Tibial nerve (tissue), 4 donors: Measurements from ENCODE around the gene C1orf174. TPM values are rescaled to one million over a fixed set of nuclear protein-coding genes. Genes with fewer than 3 reads are reported as not detected.

Experiments
- DNase-seq, 2 donors: peaks; one replicate each; pipeline ENCODE4 v3.0.0-alpha.2; 2019; ENCODE audit warnings: low spot score in 2 of 2
- H3K27ac ChIP-seq, 4 donors: fragments of 200-600 bp; sonication (generic) in 3 of 4; one replicate each; pipeline ENCODE4 v1.5.1; 2017 to 2019; ENCODE audit warnings: mild to moderate bottlenecking in 1 of 4
- H3K27me3 ChIP-seq, 2 donors: fragments of 200-600 bp; sonication (generic) in 1 of 2; one replicate each; pipeline versions ENCODE4 v1.5.1 to v1.6.0; 2017 to 2019
- H3K36me3 ChIP-seq, 3 donors: fragments of 200-600 bp; sonication (generic); one replicate each; pipeline ENCODE4 v1.5.1; 2018 to 2019
- H3K4me1 ChIP-seq, 4 donors: fragments of 200-600 bp; sonication (generic) in 3 of 4; one replicate each; pipeline ENCODE4 v1.5.1; 2017 to 2019
- H3K4me3 ChIP-seq, 4 donors: fragments of 200-600 bp; sonication (generic) in 3 of 4; one replicate each; pipeline ENCODE4 v1.5.1; 2017 to 2019; ENCODE audit warnings: mild to moderate bottlenecking in 1 of 4, moderate library complexity in 1 of 4
- H3K9me3 ChIP-seq, 4 donors: fragments of 200-600 bp; sonication (generic) in 3 of 4; one replicate each; pipeline ENCODE4 v1.5.1; 2017 to 2019
- CTCF ChIP-seq, 5 experiments: fragments of 200-600 bp in 3 of 5; fragments of 450-650 bp in 2 of 5; sonication (generic) in 3 of 5; IDR thresholded peaks; one replicate each; pipeline ENCODE4 v1.5.1; 2016 to 2019; ENCODE audit warnings: antibody characterized with exemption in 5 of 5, mild to moderate bottlenecking in 3 of 5, moderate library complexity in 2 of 5
- EP300 ChIP-seq, 2 donors: sonication (generic); formaldehyde crosslinking; IDR thresholded peaks; one replicate each; pipeline ENCODE4 v1.6.1; 2017; ENCODE audit warnings: antibody characterized with exemption in 2 of 2, mild to moderate bottlenecking in 1 of 2
- POLR2A ChIP-seq, 2 donors: fragments of 450-650 bp; IDR thresholded peaks; one replicate each; pipeline ENCODE4 v1.6.1; 2017; ENCODE audit warnings: antibody characterized with exemption in 2 of 2, mild to moderate bottlenecking in 2 of 2, moderate library complexity in 2 of 2
- WGBS, 2 donors: methylation state at CpG; one replicate each; pipeline ENCODE4 v1.1.5; 2018; 5-methylcytosine and 5-hydroxymethylcytosine counted together
- total RNA-seq, 4 donors: library from RNA; depleted of rRNA; stranded (reverse); fragments of >200 nt; gene quantifications; one replicate each; pipeline ENCODE4 v1.1.0, GENCODE V29; 2016

The C1orf174 gene
- total RNA-seq, 4 donors from 2014 or later = 18.2 to 24.6 (median 19.1) TPM

GRCh38 chr1:3908886-3909517 is 8.9 kb upstream of the C1orf174 start:
- Histone ChIP-seq H3K27ac (no peak overlapping the region), H3K27me3 (peaks cover 0 to 25% of the 10 kb centered on the region in 2 donors), H3K9me3 (no peaks in the 10 kb centered on the region), H3K4me1 (peaks cover 0 to 6% (median 0%) of the 10 kb centered on the region in 4 donors), H3K4me3 (no peak overlapping the region), H3K36me3 (no peaks in the 10 kb centered on the region)
- WGBS, 2 donors = 71 to 73% methylated on average over 17 of the region's 17 CpGs
- no peak for DNase-seq
- TF ChIP-seq EP300 (IDR thresholded peaks at IDR 0.05) (no peak), POLR2A (IDR thresholded peaks at IDR 0.05) (no peak), CTCF (IDR thresholded peaks at IDR 0.05) (no peak)

- 70 to 73% methylated on average over 13 to 22 of the region's 22 CpGs for WGBS, 2 donors
- Histone ChIP-seq H3K27ac (no peak overlapping the region), H3K9me3 (no peaks in the 10 kb centered on the region), H3K4me3 (no peak overlapping the region), H3K36me3 (no peaks in the 10 kb centered on the region), H3K27me3 (peaks cover 0 to 25% of the 10 kb centered on the region in 2 donors), H3K4me1 (peaks cover 0 to 6% (median 0%) of the 10 kb centered on the region in 4 donors)
- TF ChIP-seq CTCF (IDR thresholded peaks at IDR 0.05) = no peak
- TF ChIP-seq EP300 (IDR thresholded peaks at IDR 0.05) = no peak
- TF ChIP-seq POLR2A (IDR thresholded peaks at IDR 0.05) = no peak
- no peak for DNase-seq
Observed at GRCh38 chr1:3907621-3908165, 7.6 kb upstream of the C1orf174 start.

- Histone ChIP-seq H3K4me1 (peaks cover 0 to 6% (median 0%) of the 10 kb centered on the region in 4 donors), H3K9me3 (no peaks in the 10 kb centered on the region), H3K36me3 (no peaks in the 10 kb centered on the region), H3K27ac (no peak overlapping the region), H3K27me3 (peaks cover 0 to 25% of the 10 kb centered on the region in 2 donors), H3K4me3 (no peak overlapping the region)
- no peak for DNase-seq
- 49 to 60% methylated on average over 16 to 21 of the region's 22 CpGs for WGBS, 2 donors
- TF ChIP-seq CTCF (IDR thresholded peaks at IDR 0.05) (no peak), POLR2A (IDR thresholded peaks at IDR 0.05) (no peak), EP300 (IDR thresholded peaks at IDR 0.05) (no peak)
Observed at GRCh38 chr1:3907031-3907534, 7.0 kb upstream of the C1orf174 start.

GRCh38 chr1:3906672-3907020 is 6.6 kb upstream of the C1orf174 start:
- 80 to 91% methylated on average over 10 to 11 of the region's 11 CpGs for WGBS, 2 donors
- Histone ChIP-seq H3K9me3 (no peaks in the 10 kb centered on the region), H3K36me3 (no peaks in the 10 kb centered on the region), H3K4me3 (no peak overlapping the region), H3K27me3 (peaks cover 0 to 21% of the 10 kb centered on the region in 2 donors), H3K27ac (no peak overlapping the region), H3K4me1 (peaks cover 0 to 6% (median under 1%) of the 10 kb centered on the region in 4 donors)
- TF ChIP-seq CTCF (IDR thresholded peaks at IDR 0.05) (no peak), EP300 (IDR thresholded peaks at IDR 0.05) (no peak), POLR2A (IDR thresholded peaks at IDR 0.05) (no peak)
- no peak for DNase-seq

- no peak for TF ChIP-seq CTCF (IDR thresholded peaks at IDR 0.05)
- no peak overlapping the region for H3K4me3 ChIP-seq
- peaks cover 0 to 15% of the 10 kb centered on the region in 2 donors for H3K27me3 ChIP-seq
- no peaks in the 10 kb centered on the region for H3K9me3 ChIP-seq
- no peaks in the 10 kb centered on the region for H3K36me3 ChIP-seq
- no peak overlapping the region for H3K27ac ChIP-seq
- peaks cover 0 to 8% (median 2%) of the 10 kb centered on the region in 4 donors for H3K4me1 ChIP-seq
- DNase-seq = no peak
- 75 to 76% methylated on average over 18 of the region's 18 CpGs for WGBS, 2 donors
Observed at GRCh38 chr1:3905953-3906671, 6.0 kb upstream of the C1orf174 start.
